IPS-18c (cell line): Measurements from ENCODE around the gene AP5S1.
A peak's percentile ranks its signal among the peaks of the same experiment; 100 is the strongest.

ENCODE experiments used
- H3K4me3 ChIP-seq: 2 replicates; pipeline ENCODE4 v1.7.0; 2013; ENCODE audit warnings: low read depth, mild to moderate bottlenecking, low read length, moderate library complexity; ENCODE audit not compliant: insufficient read depth
- H3K9me3 ChIP-seq: one replicate; pipeline ENCODE4 v1.6.1; 2013; ENCODE audit warnings: mild to moderate bottlenecking, low read length, moderate library complexity; ENCODE audit not compliant: control insufficient read depth, insufficient read depth

Gene AP5S1

DNA sequence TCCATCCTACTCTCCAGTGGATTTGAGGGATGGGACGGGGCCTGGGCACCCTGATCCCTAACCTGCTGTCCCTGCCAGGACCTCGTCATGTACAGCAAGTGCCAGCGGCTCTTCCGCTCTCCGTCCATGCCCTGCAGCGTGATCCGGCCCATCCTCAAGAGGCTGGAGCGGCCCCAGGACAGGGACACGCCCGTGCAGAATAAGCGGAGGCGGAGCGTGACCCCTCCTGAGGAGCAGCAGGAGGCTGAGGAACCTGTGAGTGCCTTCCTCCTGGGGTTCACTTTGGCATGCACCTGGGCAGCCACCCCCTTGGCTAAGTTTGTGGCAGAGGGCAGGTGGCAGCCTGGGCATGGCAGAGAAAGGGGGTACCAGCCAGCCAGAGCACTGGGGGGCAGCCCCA is 18.5 kb upstream of the AP5S1 start:
- no peak overlapping the region for H3K4me3 ChIP-seq

DNA sequence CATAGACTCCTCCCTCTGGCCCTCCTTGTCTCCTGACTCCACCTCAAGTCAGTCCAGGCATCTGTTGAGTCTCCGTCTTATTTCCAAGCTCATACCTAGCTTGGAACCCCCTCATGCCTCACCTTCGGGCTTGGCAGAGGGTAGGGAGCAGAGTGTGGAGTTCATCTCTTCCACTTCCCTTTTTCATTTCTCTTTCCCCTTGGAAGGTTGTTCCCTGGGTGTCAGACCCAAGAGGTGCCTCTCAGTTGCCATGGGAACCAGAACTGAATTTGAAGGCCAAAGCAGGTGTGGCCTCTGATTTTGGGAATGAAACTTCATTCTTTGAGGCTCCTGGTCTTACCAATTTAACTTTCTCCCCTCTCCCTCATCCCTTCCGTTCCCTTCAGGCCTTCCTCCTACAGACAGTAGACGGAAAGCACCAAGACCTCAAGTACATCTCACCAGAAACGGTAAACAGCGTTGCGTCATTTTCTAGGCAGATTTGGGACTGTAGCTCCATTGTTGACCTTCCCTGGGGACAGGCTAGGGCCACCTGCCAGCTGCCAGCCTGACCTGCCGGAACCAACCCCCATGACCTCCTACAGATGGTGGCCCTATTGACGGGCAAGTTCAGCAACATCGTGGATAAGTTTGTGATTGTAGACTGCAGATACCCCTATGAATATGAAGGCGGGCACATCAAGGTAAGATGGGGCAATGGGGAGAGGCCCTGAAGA is 17.7 kb upstream of the AP5S1 start:
- H3K4me3 ChIP-seq: no peak overlapping the region

More for the DNA sequence above, 18.5 kb upstream of the AP5S1 start:
- no peaks in the 10 kb centered on the region for H3K9me3 ChIP-seq

GRCh38 chr20:3803289-3803688 is 17.1 kb upstream of the AP5S1 start:
- Histone ChIP-seq H3K4me3 (no peak overlapping the region), H3K9me3 (no peaks in the 10 kb centered on the region)

More for the DNA sequence above, 17.7 kb upstream of the AP5S1 start:
- no peaks in the 10 kb centered on the region for H3K9me3 ChIP-seq

DNA sequence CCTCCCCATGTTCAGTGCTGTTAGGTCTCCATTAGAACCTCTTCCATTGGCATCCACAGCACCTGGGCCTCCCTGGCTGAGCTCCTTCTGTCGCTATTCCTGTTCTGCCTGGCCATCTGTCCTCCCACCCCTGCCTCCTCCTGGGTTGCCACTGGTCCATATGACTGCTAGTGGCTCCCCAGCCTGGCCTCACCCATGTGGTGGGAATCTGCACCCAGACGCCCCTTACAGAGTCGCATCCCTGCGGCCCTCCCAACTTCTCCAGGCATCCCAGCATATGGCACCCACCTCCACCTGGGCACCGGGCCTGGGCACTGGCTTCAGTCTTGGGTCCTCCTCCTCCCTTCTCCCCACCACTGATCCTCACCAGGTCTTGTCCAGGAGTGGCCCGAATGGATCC is 16.5 kb upstream of the AP5S1 start:
- Histone ChIP-seq H3K9me3 (no peaks in the 10 kb centered on the region), H3K4me3 (no peak overlapping the region)

DNA sequence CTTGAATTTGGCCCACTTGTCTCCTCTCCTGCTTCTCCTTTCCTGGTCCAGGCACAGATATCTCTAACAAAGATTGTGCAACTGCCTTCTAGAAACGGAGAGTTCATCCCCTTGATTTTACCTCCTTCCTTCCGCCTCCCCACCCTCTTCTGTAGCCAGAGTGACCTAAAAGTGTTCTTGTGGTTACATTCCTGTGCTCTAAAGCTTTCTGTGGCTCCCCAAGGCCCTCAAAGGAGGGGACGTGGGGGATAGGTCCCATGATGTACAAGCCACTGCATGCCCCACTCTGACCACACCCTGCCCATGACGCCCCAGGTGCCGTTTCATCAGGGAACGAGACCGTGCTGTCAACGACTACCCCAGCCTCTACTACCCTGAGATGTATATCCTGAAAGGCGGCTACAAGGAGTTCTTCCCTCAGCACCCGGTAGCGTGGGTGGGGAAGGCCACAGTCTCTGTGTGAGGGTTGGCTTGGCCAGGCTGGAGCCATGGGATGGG is 16.0 kb upstream of the AP5S1 start:
- H3K4me3 ChIP-seq: no peak overlapping the region
- H3K9me3 ChIP-seq: no peaks in the 10 kb centered on the region

DNA sequence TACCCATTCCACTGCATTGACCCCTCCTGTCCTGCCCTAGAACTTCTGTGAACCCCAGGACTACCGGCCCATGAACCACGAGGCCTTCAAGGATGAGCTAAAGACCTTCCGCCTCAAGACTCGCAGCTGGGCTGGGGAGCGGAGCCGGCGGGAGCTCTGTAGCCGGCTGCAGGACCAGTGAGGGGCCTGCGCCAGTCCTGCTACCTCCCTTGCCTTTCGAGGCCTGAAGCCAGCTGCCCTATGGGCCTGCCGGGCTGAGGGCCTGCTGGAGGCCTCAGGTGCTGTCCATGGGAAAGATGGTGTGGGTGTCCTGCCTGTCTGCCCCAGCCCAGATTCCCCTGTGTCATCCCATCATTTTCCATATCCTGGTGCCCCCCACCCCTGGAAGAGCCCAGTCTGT is 15.6 kb upstream of the AP5S1 start:
- Histone ChIP-seq H3K9me3 (no peaks in the 10 kb centered on the region), H3K4me3 (no peak overlapping the region)

GRCh38 chr20:3808544-3808943 is 11.8 kb upstream of the AP5S1 start:
- no peak overlapping the region for H3K4me3 ChIP-seq

DNA sequence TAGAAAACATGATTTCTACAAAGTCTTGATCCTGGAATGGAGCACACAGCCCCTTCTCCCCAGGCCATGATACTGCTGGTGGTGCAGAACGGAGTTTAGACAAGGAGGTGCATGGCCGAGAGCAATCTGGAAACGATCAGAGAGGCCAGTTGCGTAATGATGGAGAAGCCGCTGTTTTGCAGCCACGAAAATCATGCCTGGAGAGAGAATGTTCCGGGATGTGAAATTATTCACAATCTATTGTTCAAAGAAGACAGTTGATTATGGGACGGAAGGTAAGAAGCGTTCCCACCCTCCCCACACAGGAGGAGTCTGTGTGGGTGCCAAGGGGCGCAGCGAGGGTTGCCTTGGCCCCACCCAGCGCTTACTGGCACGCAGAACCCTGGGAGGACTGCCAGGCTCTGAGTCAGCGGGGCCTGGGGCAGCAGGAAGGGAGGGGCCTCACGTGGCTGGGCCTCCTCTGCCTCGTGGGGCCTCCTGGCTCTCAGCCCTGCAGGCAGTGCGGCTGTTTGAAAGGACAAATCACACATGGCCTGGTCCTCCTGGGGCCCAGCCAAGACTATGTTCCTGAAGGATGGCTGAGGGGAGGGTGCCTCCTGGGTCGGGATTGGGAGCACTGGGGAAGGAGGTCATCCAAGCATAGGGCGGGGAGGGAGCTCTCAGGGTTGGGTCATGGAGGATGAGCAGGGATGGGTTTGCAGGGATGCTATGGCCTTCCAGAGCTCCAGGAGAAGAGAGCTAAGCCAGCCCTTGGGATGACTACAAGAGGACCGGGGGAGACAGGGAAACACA is 8.7 kb upstream of the AP5S1 start:
- Histone ChIP-seq H3K9me3 (no peaks in the 10 kb centered on the region), H3K4me3 (no peak overlapping the region)

More at GRCh38 chr20:3808544-3808943, 11.8 kb upstream of the AP5S1 start:
- no peaks in the 10 kb centered on the region for H3K9me3 ChIP-seq

GRCh38 chr20:3812259-3812681 is 8.1 kb upstream of the AP5S1 start:
- H3K9me3 ChIP-seq: no peaks in the 10 kb centered on the region
- H3K4me3 ChIP-seq: no peak overlapping the region

GRCh38 chr20:3812975-3813847 is 7.1 kb upstream of the AP5S1 start:
- H3K4me3 ChIP-seq: no peak overlapping the region
- H3K9me3 ChIP-seq: no peaks in the 10 kb centered on the region

GRCh38 chr20:3813848-3814581 is 6.3 kb upstream of the AP5S1 start:
- no peak overlapping the region for H3K4me3 ChIP-seq
- no peaks in the 10 kb centered on the region for H3K9me3 ChIP-seq

GRCh38 chr20:3814928-3815495 is 5.3 kb upstream of the AP5S1 start:
- Histone ChIP-seq H3K9me3 (no peaks in the 10 kb centered on the region), H3K4me3 (no peak overlapping the region)

DNA sequence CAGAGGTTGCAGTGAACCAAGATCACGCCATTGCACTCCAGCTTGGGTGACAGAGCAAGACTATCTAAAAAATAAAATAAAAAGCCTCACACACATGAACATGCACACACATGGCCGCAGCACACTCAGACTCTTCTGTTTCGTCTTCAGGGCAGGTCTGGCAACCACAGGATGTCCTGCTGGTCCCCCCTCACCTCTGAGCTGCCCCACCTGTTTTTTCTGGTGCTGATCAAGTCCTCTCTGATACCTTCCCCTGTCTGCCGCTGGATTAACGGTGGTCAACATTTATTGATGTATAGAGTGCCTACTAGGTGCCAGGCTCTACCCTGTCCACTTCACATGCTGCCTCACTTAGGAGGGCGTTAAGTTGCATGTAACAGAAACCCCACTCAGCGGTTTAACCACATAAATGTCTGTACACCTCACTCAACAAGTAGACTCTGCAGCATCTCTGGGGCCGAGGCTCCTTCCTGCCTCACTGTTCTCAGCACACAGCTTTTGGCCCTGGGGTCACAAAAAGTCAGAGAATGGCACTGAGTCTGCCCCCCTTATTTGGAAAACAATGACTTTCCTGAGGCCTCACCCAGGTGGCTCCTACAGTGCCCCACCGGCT is 4.5 kb upstream of the AP5S1 start:
- Histone ChIP-seq H3K4me3 (peak overlapping the region; percentile 20; the same call in 1 of the 2 replicates), H3K9me3 (no peaks in the 10 kb centered on the region)

DNA sequence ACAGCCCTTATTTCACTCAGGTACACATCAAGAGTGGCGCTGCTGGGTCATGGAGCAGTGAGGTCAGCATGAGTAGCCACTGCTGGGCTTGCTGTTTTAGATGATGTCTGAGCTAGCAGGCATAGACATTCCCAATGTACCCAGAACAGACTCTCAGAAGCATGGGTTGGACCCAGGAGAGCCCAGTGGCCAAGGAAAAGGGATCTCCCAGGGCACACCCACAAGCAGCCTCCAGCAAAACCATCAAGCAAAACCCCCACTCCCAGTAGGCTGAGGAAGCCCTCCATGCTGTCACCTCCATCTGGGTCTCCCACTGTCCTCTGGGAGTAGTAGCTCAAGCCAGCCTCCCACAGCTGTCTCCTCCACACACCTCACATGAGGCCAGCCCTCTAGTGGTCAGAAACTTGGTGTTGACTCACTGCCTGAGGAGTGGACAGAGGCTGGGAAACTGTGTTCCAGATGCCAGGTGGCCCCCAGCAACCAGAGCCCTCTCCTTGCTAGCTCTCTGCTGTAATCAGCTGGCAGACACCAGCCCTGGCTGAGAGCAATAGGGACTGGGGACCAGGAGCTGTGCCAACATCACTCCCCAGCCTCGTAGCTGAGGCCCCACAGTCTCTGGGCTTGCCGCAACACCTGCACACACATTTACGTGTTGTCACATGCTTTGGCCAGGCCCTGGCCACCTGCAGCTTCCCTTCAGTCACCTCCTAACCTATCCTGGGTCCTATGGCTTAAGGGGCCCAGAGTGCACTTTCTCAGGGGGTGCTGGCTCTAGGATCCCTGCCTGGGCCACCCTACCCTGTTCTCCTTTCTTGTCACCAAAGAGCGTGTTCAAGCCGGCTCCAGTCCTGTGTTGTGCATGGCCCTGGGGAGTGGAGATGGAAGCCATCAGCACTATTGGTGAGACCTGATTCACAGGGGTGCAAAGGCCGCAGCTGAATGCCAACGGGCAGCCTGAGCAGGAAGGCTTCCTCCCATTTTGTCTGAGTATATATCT is 1.9 kb upstream of the AP5S1 start:
- H3K9me3 ChIP-seq: no peaks in the 10 kb centered on the region
- no peak overlapping the region for H3K4me3 ChIP-seq

DNA sequence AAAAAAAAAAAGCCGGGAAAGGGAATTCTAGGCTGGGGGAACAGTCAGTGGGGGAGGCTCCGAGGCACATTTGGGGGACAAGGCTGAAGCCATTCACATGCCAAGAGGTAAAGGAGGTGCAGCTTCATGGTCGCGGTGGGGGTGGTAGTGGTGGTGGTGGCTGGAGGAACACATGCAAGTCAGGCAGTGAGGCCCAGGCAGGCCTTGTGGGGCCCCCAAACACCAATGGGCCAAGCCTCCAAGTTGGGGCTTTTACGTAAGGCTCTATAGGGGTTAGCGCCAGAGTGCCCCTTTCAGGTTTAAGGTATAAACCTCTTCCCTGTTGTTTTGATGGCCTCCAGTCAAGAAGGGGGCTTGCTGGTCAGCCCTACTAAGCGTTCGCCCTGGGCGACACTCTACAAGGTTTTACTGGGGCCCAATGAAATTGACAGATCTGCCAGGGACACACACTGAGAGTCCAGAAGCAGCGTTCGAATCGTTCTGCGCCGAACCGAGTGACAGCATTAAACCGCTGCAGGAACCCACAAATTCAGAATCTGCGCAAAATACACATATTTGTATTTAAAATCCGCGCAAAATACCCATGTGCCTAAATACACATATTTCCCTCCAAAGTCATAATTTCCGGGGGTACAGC is 818 bp upstream of the AP5S1 start:
- H3K4me3 ChIP-seq: peak overlapping the region; percentile 91; the same call in 1 of the 2 replicates
- H3K9me3 ChIP-seq: no peaks in the 10 kb centered on the region
